HG02623 (cell line): ENCODE measurements around the gene DAPK1.

ENCODE experiments used
- ATAC-seq: cut with Tn5 transposase; IDR thresholded peaks from one replicate; pipeline ENCODE4 v1.9.1; 2021; ENCODE audit warnings: moderate library complexity; ENCODE audit not compliant: unreplicated experiment

Gene DAPK1

GRCh38 chr9:87704342-87704741 is 206.7 kb downstream of the DAPK1 start:
- no peak for ATAC-seq

GRCh38 chr9:87706066-87706739 is 208.5 kb downstream of the DAPK1 start:
- ATAC-seq: no peak

GRCh38 chr9:87707805-87708506 is 210.3 kb downstream of the DAPK1 start:
- no peak for ATAC-seq

- no peak for ATAC-seq
These were observed 210.9 kb downstream of the DAPK1 start for GRCh38 chr9:87708546-87708945.

- ATAC-seq: no peak
These were observed 211.5 kb downstream of the DAPK1 start for GRCh38 chr9:87708986-87709728.

GRCh38 chr9:87710443-87710842 is 212.8 kb downstream of the DAPK1 start:
- ATAC-seq: no peak

GRCh38 chr9:87711857-87712800 is 214.5 kb downstream of the DAPK1 start:
- no peak for ATAC-seq

GRCh38 chr9:87712801-87713277 is 215.2 kb downstream of the DAPK1 start:
- no peak for ATAC-seq

- no peak for ATAC-seq
These were observed 215.8 kb downstream of the DAPK1 start for GRCh38 chr9:87713278-87713987.

GRCh38 chr9:87713988-87714330 is 216.3 kb downstream of the DAPK1 start:
- ATAC-seq: no peak

GRCh38 chr9:87714819-87715218 is 217.2 kb downstream of the DAPK1 start:
- no peak for ATAC-seq

GRCh38 chr9:87716141-87716540 is 218.5 kb downstream of the DAPK1 start:
- no peak for ATAC-seq

- no peak for ATAC-seq
These were observed 219.8 kb downstream of the DAPK1 start for GRCh38 chr9:87717456-87717855.

- no peak for ATAC-seq
These were observed 220.6 kb downstream of the DAPK1 start for GRCh38 chr9:87718231-87718630.

- no peak for ATAC-seq
These were observed 221.4 kb downstream of the DAPK1 start for GRCh38 chr9:87718852-87719612.

- ATAC-seq: no peak
These were observed 222.5 kb downstream of the DAPK1 start for GRCh38 chr9:87720173-87720572.

- no peak for ATAC-seq
These were observed 224.9 kb downstream of the DAPK1 start for GRCh38 chr9:87722393-87723088.

- ATAC-seq: no peak
These were observed 227.8 kb downstream of the DAPK1 start for GRCh38 chr9:87725356-87725899.
